ENCODE results near the gene INAFM1.
"Not testable (repeated sequence)": the region's sequence is repeated elsewhere in the genome, so short reads cannot be mapped to it uniquely, and the experiment has no call there.

Gene INAFM1

DNA sequence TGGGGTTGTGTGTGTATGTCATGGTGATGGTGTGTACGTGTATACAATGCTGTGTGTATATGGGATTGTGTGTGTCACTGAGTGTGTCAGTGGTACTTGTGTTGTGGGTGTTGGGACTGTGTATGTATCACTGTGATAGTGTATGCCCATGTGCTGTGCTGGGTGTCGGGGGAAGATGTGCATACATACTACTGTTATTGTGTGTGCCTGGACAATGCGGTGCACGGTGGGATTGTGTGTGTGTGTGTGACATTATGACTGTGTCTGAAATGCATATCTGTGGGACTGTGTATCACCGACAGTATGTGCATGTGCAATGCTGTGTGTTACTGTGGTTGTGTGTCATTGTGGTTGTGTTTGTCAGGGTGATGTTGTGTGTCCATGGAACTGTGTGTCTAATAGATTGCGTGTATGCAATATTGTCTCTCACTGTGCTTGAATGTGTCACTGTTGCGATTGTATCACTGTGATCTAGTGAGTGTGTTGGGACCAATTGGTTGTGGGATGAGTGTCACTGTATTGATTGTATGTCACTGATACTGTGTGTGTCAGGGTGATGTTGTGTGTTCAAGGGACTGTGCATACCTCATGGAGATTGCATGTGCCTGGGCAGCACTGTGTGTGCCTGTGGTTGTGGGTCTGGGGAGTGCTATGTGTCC lies 32.6 kb upstream of the INAFM1 start:
- no peak for DNase-seq

DNA sequence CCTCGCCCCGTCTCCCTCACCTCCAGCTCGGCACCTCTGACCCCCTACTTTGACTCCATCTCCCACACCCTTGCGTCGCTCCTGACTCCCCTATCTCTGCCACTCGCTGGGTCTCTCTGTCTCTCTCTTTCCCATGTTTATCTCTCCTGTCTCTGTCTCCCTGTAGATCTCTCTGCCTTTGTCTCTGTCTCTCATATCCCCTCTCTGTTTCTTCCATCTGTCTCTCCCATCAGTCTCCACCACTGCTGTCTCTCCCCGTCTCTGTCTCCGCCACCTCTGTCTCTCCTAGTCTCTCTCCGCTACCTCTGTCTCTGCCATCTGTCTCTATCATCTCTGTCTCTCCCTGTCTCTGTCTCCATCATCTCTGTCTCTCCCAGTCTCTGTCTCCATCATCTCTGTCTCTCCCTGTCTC lies 31.3 kb upstream of the INAFM1 start:
- no peak for DNase-seq

DNA sequence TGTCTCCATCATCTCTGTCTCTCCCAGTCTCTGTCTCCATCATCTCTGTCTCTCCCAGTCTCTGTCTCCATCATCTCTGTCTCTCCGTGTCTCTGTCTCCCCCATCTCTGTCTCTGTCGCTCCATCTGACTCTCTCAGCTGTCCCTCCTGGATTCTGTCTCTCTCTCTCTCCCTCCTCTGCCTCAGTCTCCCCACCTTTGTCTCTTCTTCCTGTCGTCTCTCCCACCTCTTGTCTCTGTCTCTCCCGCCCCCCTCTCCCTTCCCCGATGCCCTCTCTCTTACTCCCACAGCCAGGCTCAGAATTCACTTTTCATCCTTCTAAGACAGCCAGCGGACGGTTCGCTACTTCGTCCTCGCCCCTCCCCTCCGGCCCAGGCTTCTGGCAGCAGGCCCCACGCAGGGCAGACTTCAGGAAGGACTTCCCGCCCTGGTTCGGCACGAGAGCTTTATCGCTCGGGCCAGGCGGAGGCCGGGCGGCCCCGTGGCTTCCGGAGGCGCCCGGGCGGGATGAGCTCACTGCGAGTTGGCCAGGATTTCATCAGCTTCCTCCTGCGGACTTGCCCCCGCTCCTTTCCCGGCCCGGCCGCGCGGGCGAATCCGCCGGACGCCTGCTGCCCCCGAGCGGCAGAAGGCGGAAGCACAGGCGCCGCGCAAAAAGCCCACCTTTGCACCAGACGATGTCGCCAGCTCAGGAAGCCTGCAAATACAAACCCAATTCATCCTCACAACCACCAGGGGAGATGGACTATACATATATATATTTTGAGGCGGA lies 30.7 kb upstream of the INAFM1 start:
- peak; percentile 88 for DNase-seq

DNA sequence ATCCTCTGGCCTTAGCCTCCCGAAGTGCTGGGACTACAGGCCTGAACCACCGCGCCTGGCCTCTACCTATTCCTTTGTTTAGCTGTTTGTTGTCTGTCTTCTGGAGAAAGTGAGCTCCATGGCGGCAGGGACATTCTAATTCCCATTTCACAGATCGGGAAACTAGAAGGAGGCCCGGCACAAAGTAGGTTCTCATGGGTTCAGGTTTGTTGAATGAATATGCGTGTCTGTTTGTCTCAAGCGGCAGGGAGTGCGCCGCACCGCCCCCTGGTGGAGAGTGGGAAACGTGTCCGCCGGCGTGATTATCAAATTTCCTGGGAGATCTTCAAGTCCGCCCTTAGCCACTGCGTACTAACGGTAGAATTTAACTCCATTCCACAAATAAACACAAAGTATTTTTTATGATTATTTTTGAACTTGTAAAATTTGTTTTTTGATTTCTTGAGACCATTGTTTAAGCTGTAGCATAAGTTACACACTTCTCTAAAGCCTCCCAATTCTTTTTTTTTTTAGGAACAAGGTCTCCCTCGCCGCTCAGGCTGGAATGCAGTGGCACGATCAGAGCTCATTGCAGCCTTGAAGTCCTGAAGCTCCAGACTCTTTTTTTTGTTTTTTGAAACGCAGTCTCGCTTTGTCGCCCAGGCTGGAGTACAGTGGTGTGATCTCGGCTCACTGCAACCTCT lies 27.2 kb upstream of the INAFM1 start:
- peak; percentile 33 for DNase-seq

DNA sequence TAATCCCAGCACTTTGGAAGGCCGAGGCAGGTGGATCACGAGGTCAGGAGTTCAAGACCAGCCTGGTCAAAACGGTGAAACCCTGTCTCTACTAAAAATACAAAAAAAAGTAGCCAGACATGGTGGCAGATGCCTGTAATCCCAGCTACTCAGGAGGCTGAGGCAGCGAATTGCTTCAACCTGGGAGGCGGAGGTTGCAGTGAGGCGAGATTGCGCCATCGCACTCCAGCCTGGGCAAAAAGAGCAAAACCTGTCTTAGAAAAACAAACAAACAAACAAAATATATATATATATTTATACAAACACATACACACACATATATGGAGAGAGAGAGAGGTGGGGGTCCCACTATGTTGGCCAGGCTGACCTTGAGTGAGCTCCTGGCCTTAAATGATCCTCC lies 21.7 kb upstream of the INAFM1 start:
- DNase-seq, result not testable (repeated sequence)

DNA sequence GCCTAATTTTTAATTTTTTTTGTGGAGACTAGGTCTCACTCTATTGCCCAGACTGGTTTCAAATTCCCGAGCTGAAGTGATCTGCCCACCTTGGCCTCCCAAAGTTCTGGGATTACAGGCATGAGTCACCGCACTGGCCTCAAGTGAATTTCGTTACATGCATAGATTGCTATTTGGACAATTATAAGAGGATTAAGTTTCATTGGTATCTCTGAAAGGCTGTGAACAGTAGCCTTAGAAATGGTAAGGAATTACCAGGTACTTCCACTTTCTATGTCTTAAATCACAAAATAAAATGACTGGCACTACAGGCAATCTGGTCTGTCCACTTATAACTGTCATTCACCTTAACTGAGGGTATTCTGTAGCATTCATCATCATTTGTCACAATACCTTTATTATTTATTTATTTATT lies 21.2 kb upstream of the INAFM1 start:
- no peak for DNase-seq

DNA sequence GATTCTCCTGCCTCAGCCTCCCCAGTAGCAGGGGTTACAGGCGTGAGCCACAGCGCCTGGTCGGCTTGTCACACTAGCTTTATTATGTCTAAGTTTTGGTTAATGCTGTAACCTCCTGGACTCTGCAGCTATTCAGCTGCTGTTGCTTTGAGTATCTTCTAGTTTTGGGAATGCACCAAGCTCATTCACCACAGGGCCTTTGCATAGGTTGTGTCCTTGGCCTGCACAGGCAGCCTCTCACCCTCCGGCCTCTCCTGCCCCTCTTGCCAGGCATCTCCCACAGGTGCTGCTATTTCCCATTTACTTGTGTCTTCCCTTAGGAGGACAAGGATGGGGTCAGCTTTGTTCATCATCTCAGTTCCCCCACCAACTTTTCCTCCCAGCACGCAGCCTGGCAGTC lies 20.7 kb upstream of the INAFM1 start:
- DNase-seq, result no peak

DNA sequence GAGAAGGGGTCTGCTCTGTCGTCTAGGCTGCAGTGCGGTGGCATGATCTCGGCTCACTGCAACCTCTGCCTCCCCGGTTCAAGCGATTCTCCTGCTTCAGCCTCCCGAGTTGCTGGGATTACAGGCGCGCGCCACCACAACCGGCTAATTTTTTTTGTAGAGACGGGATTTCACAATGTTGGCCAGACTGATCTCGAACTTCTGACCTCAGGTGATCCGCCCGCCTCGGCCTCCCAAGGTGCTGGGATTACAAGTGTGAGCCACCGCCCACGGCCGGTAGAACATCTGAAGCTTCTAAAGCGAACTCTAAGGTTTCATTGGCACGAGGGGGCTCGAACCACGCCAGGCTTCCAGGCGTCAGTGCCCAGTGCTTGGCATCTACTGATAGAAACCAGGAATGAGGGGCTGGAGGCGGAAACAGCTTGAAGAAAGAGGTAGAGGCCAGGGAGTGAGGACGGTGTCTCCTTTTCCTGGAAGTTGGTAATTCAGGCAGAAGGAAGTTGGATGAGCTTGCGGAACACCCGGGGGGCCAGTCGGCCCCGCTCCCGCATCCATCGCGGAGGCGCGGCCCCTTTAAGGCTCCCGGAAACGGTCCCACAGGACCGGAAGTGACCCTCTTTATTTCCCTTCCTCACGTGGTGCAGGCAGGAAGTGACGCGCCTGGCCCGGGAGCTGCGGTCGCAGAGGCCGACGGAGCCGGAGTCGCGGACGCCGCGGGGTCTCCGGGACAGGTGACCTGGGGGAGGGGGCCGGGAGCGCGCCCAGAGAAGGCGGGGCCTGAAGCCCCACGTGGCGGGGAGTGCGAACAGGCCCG lies 18.6 kb upstream of the INAFM1 start, which contains the start of gene CCDC9:
Gene CCDC9 (plus strand): TSS at position 647 of the 814 bp plus-strand sequence. CDS start 1,876 bp downstream, outside the sequence.
- DNase-seq, result peak; percentile 94

DNA sequence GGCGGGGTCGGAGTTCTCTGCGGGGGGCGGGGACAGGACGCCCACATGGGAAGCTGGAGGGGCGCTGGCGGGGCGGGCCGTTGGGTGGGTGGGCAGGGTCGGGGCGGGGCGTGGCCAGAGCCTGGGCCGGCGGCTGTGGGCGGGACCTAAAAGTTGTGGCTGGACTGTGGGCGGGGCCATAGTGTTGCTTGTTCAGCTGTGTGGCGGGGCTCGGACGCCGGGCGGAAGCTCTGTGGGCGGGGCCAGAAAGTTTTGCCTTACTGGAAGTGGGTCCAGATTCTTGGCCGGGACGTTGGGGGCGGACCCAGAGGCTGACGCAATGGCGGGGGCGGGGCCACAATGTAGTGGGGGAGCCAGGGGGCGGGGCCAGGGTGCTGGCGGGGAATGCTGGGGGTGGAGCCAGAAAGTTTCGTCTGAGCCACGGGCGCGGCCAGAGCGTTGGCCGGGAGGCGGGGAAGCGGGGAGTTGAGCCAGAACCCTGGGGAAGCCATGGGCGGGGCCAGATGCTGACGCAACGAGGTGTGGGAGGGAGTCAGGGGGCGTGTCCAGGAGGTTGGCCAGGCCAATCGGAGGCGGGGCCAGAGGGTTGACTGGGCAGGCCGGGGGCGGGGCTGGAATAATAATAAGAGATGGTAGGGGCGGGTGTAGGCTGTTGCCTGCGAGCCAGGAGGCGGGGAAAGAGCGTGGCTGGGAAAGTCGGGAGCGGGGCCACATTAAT lies 17.8 kb upstream of the INAFM1 start:
- peak; percentile 99 for DNase-seq

DNA sequence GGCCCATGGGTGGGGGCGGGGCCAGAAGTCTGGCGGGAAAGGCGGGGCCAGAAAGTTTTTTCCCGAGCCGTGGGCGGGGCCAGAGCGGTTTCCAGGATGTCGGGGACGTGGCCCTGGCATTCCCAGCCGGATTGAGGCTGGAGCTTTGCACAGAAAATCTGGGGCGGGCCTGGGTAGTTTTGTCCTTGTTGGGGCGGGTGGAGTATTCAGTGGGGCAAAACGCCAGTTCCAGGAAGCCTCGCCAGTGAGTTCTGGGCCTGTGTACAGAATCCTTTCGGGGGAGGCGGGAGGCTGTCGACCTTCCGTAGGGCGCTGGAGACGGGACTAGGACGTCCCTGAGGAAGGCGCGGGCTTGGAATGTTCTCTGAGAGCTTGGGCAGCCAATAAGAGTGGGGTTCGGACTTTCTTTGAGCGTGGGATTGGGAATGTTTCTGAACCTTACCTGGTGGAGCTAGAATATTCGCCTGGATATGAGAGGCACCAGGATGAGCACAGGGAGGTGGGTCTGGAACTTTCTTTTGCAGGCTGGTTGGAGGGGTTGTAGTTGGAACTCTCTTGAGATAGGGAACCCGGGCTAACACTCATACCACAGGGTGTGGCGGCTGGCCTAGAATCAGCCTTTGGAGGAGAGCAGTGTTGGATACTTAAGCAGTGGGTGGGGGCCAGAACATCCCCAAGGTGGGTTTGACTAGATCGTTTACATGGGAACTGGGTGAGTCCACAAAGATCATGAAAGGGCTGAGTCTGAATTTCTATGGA lies 17.1 kb upstream of the INAFM1 start:
- no peak for DNase-seq

DNA sequence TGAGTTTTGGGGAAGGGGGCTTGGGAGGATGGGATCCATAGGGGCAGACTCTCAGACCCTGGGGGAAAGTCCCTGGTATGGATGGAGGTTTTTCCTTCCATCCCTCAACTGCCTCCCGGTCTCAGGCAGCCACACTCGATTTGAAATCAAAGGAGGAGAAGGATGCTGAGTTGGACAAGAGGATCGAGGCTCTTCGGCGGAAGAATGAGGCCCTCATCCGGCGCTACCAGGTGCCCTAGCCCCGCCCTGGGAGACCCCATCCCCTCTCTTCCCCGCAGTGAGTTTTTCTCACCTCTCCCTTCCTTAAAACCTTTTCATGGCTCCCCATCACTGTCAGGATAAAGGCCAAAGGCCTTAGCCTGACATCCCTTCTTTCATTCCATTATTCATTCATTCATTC lies 16.3 kb upstream of the INAFM1 start:
- no peak for DNase-seq

DNA sequence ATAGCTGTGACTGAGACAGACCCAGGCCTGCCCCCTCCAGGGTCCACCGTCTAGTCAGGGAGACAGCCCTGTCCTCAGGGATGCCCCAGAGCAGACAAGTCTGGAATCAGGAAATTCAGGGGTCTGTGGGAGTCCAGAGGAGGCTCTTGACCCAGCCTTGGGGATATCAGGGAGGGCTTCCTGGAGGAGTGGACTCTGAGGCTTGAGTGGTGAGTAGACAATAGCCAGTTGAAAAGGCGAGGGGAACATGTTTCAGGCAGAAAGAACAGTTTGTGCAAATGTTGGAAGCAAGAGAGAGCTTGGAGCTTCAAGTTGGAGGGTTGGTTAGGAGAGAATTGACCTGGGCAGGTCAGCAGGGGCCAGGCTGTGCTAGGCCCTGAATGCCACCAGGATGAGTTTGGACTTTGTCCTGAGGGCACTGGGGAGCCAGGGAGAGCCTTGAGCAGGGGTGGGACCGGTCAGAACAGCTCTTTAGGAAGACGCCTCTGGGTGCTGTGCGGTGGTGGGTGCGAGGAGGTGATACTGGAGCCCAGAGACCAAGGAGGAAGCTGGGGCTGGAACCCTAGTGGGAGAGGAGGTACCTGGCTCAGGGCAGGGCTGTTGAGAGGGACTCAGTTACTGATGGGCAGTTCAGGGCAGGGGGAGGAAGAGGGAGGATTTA lies 15.7 kb upstream of the INAFM1 start:
- no peak for DNase-seq

DNA sequence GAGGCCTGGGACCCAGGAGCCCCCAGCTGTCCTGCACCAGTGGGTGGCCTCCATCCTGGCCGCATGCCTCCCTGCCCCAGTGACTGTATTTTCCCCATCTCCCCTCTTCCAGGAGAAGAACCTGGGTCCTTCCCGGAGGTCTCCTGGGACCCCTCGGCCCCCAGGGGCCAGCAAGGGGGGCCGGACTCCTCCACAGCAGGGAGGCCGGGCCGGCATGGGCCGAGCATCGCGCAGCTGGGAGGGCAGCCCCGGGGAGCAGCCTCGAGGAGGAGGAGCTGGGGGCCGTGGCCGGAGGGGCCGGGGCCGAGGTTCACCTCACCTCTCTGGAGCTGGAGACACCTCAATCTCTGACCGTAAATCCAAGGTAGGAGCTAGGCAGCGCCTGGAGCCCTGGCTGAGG lies 14.2 kb upstream of the INAFM1 start:
- DNase-seq, result no peak

DNA sequence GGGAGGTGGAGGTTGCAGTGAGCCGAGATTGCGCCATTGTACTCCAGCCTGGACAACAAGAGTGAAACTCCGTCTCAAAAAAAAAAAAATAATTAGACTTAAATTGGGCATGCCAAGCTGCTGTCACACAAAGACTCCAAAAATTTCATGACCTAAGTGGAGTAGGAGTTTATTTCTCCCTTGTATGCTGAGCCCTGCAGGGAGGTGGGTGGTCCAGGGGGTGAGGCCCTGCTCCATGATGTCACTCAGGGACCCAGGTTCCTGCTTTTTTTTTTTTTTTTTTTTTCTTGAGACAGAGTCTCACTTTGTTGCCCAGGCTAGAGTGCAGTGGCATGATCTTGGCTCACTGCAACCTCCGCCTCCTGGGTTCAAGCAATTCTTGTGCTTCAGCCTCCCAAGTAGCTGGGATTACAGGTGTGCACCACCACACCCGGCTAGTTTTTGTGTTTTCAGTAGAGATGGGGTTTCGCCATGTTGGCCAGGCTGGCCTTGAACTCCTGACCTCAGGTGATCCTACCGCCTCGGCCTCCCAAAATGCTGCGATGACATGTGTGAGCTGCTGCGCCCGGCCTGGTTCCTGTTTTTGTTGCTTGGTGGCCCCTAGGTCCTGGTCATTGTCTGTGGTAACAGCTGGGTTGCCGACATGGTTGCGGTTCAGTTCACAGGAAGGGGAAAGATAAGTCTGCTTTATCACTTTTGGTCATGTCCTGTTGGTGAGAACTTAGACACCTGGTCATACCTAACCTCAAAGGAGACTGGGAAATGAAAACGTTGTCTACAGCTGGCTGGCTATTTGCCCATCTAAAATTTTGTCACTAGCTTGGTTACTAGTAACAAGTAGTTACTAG lies 12.5 kb upstream of the INAFM1 start:
- not testable (repeated sequence) for DNase-seq

DNA sequence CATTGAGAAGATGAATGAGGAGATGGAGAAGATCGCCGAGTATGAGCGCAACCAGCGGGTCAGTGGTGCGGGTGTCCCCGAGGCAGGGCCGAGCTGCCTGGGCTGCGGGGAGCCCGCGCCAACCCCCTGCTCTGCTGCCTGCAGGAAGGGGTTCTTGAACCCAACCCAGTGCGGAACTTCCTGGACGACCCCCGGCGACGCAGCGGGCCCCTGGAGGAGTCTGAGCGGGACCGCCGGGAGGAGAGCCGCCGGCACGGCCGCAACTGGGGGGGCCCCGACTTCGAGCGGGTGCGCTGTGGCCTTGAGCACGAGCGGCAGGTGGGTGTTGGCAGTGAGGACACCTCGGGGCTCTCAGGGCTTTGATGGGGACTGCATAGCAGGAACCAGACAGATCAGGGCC lies 10.1 kb upstream of the INAFM1 start:
- DNase-seq, result no peak

DNA sequence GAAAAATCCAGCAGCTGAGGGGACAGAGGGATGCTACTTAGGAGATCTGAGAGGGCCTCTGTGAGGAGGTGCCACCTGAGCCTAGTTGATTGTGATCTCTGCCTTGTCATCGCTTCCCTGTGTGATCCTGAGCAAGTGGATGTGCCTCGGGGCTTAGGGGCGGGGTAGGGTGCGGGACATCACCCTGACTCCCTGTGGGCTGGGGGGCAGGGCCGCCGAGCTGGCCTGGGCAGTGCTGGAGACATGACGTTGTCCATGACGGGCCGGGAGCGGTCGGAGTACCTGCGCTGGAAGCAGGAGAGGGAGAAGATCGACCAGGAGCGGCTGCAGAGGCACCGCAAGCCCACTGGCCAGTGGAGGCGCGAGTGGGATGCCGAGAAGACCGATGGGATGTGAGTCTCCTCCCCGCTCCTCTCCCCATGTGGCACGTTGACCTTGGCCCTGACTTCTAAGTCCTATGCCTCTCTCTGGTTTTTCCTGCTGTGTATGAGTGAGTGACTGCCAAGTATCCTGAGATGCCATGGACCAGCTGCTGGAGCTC lies 8.2 kb upstream of the INAFM1 start:
- no peak for DNase-seq

DNA sequence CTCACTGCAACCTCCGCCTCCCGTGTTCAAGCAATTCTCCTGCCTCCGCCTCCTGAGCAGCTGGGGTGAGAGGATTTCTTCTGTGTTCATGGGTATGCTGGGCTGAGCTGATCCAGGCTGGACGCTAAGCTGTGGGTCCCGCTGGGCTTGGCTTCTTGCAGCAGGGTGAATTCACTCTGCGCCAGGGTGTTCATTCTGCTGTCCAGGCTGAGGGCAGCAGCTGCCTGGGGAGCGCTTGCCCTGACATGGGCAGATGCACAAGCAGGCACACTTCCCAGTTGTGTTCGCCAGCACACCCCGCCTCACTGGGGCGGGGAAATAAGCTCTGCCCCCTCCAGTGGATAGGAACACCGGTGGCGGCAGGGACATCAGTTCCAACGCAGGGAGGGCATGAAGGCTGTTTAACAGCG lies 7.3 kb upstream of the INAFM1 start:
- no peak for DNase-seq

DNA sequence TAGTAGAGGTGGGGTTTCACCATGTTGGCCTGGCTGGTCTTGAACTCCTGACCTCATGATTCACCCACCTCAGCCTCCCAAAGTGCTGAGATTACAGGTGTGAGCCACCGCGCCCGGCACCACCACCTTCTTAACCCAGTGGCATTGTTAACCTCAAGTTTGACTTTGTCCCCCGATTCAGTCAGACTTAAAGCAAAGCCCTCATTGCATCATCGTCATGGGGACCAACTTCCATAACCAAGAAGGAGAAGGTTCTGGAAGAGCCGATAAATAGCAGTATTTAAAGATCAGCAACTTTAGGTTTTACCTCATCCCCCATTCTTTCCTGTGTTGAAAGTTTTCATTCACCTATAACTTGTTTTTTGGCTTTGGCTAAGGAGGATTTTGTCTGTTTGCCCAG lies 6.7 kb upstream of the INAFM1 start:
- no peak for DNase-seq

DNA sequence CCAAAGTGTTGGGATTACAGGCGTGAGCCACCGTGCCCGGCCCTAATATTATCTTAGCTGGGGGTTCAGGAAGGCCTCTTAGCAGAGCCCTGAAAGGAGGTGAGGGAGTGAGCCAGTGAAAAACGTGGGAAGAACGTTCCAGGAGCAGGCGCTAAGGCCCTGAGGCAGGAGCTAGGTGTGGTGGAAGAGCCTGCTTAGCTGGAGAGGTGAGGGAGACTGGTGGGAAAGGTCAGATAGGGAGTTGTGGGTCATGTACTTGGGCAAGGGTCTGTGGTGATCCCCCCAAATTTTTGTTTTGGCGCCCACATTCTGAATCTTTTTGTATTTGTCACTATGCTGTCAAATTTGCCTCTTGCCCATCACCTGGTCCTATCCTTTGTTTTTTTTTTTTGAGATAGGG lies 5.1 kb upstream of the INAFM1 start:
- DNase-seq, result no peak

DNA sequence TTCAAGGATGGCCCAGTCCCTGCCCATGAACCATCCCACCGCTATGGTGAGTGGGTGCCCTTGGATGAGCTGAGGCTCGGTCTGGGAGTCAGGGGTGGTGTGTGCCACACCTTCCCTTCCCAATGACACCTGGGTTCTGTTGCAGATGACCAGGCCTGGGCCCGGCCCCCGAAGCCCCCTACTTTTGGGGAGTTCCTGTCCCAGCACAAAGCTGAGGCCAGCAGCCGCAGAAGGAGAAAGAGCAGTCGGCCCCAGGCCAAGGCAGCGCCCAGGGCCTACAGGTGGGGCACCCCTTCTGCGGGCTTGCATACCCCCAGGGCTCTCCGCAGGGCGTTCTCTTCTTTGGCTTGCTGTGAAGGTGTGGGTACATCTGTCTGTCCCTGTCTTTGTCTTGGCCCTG lies 4.3 kb upstream of the INAFM1 start:
- DNase-seq, result no peak
